GM12874 (cell line): ENCODE data around the gene HOXA1.

ENCODE experiments used
- TF ChIP-seq, protein P1 (sequence below): IDR thresholded peaks from 2 replicates; pipeline ENCODE4 v1.5.1; 2011; ENCODE audit warnings: low read depth, mild to moderate bottlenecking, control low read depth, low read length, moderate library complexity; ENCODE audit not compliant: insufficient read depth

The HOXA1 gene

DNA sequence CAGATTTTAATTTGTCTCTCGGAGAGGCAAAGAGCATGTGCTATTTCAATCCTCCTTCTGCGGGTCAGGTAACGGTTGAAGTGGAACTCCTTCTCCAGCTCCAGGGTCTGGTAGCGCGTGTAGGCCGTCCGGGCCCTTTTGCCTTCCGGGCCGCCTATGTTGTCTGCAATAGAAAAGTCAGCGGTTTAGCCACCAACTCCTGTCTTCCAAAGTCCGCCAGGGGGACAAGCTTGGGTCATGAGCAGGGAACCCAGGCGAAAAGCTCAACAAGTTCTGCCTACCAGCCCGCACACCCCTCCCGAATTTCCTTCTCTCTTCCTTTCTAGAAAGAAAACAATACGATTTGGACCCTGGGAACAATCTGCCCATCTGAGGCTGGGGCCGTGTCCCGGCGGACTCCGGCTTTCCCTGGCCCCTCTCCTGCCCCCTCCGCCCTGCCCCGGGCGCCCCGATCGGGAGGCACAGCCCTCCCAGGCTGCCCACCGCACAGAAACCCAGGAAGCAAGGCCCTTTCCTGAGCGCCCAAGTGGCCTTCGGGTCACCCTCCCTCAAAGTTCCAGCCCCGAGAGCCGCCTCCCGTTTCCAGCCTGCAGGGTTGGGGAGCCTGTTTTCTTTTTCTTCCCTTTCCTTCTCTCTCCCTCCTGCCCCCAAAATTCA, 46.3 kb upstream of the HOXA1 start:
- TF ChIP-seq, protein P1, sequence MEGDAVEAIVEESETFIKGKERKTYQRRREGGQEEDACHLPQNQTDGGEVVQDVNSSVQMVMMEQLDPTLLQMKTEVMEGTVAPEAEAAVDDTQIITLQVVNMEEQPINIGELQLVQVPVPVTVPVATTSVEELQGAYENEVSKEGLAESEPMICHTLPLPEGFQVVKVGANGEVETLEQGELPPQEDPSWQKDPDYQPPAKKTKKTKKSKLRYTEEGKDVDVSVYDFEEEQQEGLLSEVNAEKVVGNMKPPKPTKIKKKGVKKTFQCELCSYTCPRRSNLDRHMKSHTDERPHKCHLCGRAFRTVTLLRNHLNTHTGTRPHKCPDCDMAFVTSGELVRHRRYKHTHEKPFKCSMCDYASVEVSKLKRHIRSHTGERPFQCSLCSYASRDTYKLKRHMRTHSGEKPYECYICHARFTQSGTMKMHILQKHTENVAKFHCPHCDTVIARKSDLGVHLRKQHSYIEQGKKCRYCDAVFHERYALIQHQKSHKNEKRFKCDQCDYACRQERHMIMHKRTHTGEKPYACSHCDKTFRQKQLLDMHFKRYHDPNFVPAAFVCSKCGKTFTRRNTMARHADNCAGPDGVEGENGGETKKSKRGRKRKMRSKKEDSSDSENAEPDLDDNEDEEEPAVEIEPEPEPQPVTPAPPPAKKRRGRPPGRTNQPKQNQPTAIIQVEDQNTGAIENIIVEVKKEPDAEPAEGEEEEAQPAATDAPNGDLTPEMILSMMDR, result no peak

DNA sequence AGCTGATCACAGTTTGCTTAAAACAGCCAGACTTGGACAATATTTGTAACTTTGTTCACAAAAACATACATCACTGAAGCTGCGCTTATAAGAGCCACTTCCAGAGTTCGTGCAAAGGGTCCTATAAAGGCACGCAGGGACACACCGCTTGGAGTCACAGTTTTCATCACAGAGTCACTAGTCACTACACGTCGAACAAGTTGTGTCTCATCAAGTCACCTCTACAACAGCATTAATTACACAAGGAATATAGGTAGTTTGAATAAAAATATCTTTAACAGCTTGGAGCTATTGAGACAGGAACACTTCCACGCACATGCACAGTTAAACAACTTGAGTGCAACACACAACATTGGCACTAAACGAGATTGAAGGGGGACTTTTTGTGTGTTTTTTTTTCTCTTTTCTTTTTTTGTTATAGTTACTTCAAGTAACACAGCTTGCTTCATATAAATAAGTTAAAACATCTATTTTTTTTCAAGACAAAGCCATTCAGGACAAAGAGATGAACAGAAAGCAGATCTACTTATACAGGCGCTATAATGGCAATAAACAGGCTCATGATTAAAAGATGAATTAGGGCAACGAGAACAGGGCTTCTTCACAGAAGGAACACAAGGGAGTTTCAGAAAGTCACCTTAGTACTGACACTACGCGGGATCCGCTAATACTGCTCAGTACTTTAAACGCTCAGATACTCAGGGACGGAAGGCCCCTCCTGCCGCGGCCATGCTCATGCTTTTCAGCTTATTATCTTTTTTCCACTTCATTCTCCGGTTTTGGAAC, 45.5 kb upstream of the HOXA1 start:
- TF ChIP-seq, protein P1, result no peak

DNA sequence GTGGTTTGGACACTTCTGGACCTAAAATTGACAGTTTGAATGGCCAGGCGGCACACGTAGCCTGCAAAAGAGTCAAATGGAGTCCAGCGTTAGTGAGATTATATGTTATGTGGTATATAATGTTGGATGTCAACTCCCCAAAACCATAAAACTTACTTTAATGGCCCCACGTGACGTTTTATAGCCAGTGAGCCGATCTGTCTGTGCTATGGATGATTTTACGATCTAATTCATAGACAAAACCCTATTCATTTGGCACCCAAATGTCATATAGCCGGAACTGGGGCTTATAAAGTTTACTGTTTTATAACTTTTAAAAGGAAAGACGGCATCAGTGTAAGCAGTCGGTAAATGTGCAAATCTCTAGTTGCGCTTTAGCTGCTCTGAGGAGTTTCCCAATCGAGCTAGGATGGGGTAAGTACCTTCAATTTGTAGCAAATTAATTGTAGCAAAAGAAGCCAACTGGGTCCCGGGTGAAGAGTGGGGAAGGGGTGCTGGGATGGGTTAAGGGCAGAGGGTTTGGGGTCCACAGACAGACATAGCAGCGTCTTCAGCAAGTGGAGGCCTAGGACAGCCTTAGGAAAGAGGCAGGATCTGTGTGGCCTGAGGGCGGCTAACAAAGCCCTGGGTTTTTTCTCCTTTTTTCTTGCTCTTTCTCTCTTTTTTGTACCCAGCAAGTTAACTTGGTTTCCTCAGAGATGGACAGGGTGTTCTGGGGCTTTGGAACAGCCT, 44.5 kb upstream of the HOXA1 start:
- TF ChIP-seq, protein P1, result no peak

DNA sequence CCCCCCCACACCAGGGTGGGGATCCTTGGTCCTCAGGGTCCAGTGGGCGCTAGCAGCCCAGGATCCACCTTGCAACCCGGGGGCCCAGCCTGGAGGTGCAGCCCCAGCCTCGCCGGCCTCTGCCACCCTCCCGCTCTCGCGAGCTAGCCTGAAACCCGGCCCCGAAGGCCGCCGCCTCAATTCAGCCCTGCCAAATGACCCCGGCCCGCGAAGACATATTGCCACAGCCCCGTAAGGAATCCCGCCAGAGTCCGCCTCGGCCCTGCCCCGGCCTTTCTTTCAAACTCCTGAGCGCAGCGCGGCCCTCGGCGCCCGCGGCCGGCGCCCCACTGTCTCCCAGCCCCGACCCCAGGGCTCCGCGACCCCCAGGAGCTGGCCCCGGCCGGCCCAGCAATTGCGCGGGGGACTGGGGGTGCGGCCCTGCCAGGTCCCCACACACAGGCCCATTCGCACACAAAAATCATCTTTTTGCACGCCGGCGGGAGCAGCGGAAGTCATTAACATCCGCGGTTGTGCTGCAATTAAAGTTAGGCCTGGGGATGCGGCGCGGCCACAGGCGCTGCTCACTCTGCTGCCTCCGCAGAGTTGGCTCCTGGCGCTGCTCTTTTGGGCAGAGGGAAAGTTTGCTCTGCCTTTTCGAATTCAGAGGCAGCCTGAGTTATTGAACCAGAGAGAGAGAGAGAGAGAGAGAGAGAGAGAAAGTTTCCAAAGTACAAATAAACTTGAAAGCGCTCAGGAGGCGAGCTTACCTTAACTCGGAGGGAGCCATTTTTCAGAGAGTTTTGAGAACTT, 43.7 kb upstream of the HOXA1 start:
- TF ChIP-seq, protein P1, result no peak

DNA sequence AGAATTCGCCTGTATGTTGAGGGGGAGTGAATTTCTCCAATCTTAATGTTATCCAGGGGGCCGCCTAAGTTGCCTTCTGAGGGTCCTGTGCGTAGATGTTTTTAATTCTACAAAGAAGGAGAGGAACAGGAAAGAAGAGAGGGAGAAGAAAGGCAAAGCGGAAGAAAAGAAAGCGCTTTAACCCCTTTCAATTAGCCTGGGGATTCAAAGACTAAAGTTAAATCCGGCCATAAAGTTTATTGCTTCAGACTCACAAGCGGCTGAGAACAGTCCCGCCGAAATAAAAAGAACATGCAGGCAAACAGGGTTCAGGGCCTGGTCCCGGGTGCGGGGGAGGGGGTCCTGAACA, 43.2 kb upstream of the HOXA1 start:
- TF ChIP-seq, protein P1, result no peak

DNA sequence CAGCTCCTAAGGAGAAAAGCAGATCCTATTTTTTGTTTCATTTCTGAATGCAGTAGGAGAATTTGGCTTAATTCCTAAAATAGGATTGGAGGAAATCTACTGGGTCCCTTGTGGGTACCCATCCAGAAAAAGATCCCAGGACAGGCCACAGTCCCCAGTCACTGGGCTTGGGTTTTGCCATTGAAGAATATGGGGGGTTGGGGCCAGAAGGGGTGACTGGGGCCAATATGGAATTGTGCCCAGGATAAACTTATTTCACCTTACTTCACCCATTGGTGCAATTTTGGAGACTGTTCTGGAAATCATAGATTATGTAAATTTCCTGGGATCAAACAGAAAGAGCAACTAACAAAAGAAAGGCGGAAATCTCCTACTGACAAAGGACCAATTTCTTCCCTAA, 42.7 kb upstream of the HOXA1 start:
- TF ChIP-seq, protein P1, result no peak
